IMR-90 (cell line): Measurements from ENCODE around the gene BCL2. TPM values are rescaled to one million over a fixed set of nuclear protein-coding genes. Genes with fewer than 3 reads are reported as not detected.

ENCODE experiments used
- ATAC-seq: fragments of 200-7000 bp; cut with Tn5 transposase; 2 replicates; pipeline ENCODE4 v1.9.1; 2020; ENCODE audit warnings: low read depth, mild to moderate bottlenecking, moderate library complexity
- BruUV-seq: library from RNA; stranded (reverse); fragments of 400-500 nt; replicated peaks from 2 replicates; lab custom pipeline; 2021; lab: Mats Ljungman, UMichigan
- CTCF ChIA-PET: fragments of 300-600 bp; formaldehyde crosslinking; extraction: SDS; loops from one replicate; lab custom pipeline; 2021; ENCODE audit warnings: antibody characterized with exemption; lab: Yijun Ruan, JAX
- POLR2A ChIA-PET: fragments of 300-600 bp; sonication (Branson Sonifier 250); formaldehyde crosslinking; loops from one replicate; lab custom pipeline; 2022; ENCODE audit warnings: antibody characterized with exemption; ENCODE audit not compliant: unreplicated experiment; lab: Charles Lee
- DNase-seq: peaks from one replicate; pipeline ENCODE4 v3.0.0; 2013
- H2AFZ ChIP-seq: replicated peaks from 2 replicates; pipeline ENCODE3; 2013; ENCODE audit warnings: low read length, mild to moderate bottlenecking; ENCODE audit not compliant: poor library complexity
- H2AK5ac ChIP-seq: 2 replicates; pipeline ENCODE4 v1.6.1; 2013; ENCODE audit warnings: low read depth, low read length, inconsistent platforms
- H2AK9ac ChIP-seq: replicated peaks from 2 replicates; pipeline ENCODE3; 2013; ENCODE audit warnings: mild to moderate bottlenecking, low read depth, low read length, moderate library complexity; ENCODE audit not compliant: poor library complexity
- H2BK120ac ChIP-seq: 2 replicates; pipeline ENCODE4 v1.6.1; 2013; ENCODE audit warnings: low read depth, low read length, inconsistent platforms
- H2BK15ac ChIP-seq: 3 replicates; pipeline ENCODE4 v1.6.1; 2013; ENCODE audit warnings: low read depth, low read length, inconsistent platforms
- H2BK20ac ChIP-seq: 2 replicates; pipeline ENCODE4 v1.6.1; 2013; ENCODE audit warnings: low read depth, mild to moderate bottlenecking, inconsistent platforms, low read length, moderate library complexity
- H2BK5ac ChIP-seq: 2 replicates; pipeline ENCODE4 v1.6.1; 2013; ENCODE audit warnings: mild to moderate bottlenecking, low read depth, low read length, inconsistent platforms; ENCODE audit not compliant: poor library complexity, severe bottlenecking
- H3K14ac ChIP-seq: replicated peaks from 2 replicates; pipeline ENCODE4 v1.6.1; 2013; ENCODE audit warnings: low read depth, low read length, inconsistent platforms
- H3K18ac ChIP-seq: 2 replicates; pipeline ENCODE4 v1.6.1; 2013; ENCODE audit warnings: low read depth, low read length, control low read depth
- H3K23ac ChIP-seq: 2 replicates; pipeline ENCODE4 v1.6.1; 2013; ENCODE audit warnings: low read depth, low read length, inconsistent platforms
- H3K27ac ChIP-seq: 2 replicates; pipeline ENCODE4 v1.5.1; 2013; ENCODE audit warnings: mild to moderate bottlenecking, control low read depth, low read length; ENCODE audit not compliant: insufficient read depth
- H3K27me3 ChIP-seq: 2 replicates; pipeline ENCODE4 v1.6.1; 2013; ENCODE audit warnings: low read length; ENCODE audit not compliant: control insufficient read depth, insufficient read depth
- H3K36me3 ChIP-seq: 2 replicates; pipeline ENCODE4 v1.6.1; 2013; ENCODE audit warnings: low read length, mixed read lengths; ENCODE audit not compliant: control insufficient read depth, insufficient read depth
- H3K4ac ChIP-seq: 2 replicates; pipeline ENCODE4 v1.6.1; 2013; ENCODE audit warnings: low read depth, low read length, inconsistent platforms
- H3K4me1 ChIP-seq: 2 replicates; pipeline ENCODE4 v1.6.1; 2013; ENCODE audit warnings: low read length, mixed read lengths; ENCODE audit not compliant: control insufficient read depth, insufficient read depth
- H3K4me2 ChIP-seq: 2 replicates; pipeline ENCODE4 v1.6.1; 2013; ENCODE audit warnings: low read depth, mild to moderate bottlenecking, control low read depth, low read length, moderate library complexity
- H3K4me3 ChIP-seq: 2 replicates; pipeline ENCODE4 v1.5.1; 2013; ENCODE audit warnings: low read depth, mild to moderate bottlenecking, control low read depth, low read length, moderate library complexity; ENCODE audit not compliant: insufficient read depth
- H3K56ac ChIP-seq: 2 replicates; pipeline ENCODE4 v1.6.1; 2013; ENCODE audit warnings: low read length, inconsistent platforms; ENCODE audit not compliant: insufficient read depth; ENCODE audit errors: extremely low read depth
- H3K79me1 ChIP-seq, 2 experiments: 2 replicates each; pipeline ENCODE4 v1.6.1; 2013; ENCODE audit warnings: low read length in 2 of 2, inconsistent platforms in 1 of 2, low read depth in 1 of 2
- H3K9ac ChIP-seq: 2 replicates; pipeline ENCODE4 v1.6.1; 2013; ENCODE audit warnings: low read depth, low read length, control low read depth
- H3K9me1 ChIP-seq: 2 replicates; pipeline ENCODE4 v1.6.1; 2013; ENCODE audit warnings: low read length, inconsistent platforms; ENCODE audit not compliant: insufficient read depth
- H3K9me3 ChIP-seq: 2 replicates; pipeline ENCODE4 v1.6.1; 2013; ENCODE audit warnings: low read length; ENCODE audit not compliant: control insufficient read depth, insufficient read depth
- H4K20me1 ChIP-seq: 2 replicates; pipeline ENCODE4 v1.6.1; 2013; ENCODE audit warnings: low read length, inconsistent platforms; ENCODE audit not compliant: insufficient read depth
- H4K5ac ChIP-seq: 2 replicates; pipeline ENCODE4 v1.6.1; 2013; ENCODE audit warnings: mild to moderate bottlenecking, low read depth, low read length, control low read depth
- H4K8ac ChIP-seq, 2 experiments: 2 replicates each; pipeline ENCODE4 v1.6.1; 2013; ENCODE audit warnings: low read depth in 2 of 2, low read length in 2 of 2, control low read depth in 1 of 2, inconsistent platforms in 1 of 2
- H4K91ac ChIP-seq: 2 replicates; pipeline ENCODE4 v1.6.1; 2013; ENCODE audit warnings: low read depth, low read length, inconsistent platforms; ENCODE audit not compliant: insufficient read depth
- BHLHE40 ChIP-seq: fragments of 150-350 bp; IDR thresholded peaks from 2 replicates; pipeline ENCODE4 v1.6.1; 2016; ENCODE audit warnings: mild to moderate bottlenecking, low read depth, low read length
- CEBPB ChIP-seq: IDR thresholded peaks from 2 replicates; pipeline ENCODE4 v1.6.1; 2012; ENCODE audit warnings: low read depth, low read length, improper control_type of control experiment
- CTCF ChIP-seq: conservative IDR thresholded peaks from 2 replicates; pipeline ENCODE4 v1.5.1; 2012; ENCODE audit warnings: mild to moderate bottlenecking, low read depth, low read length, improper control_type of control experiment
- ELK1 ChIP-seq: fragments of 150-350 bp; IDR thresholded peaks from 2 replicates; pipeline ENCODE4 v1.6.1; 2016; ENCODE audit warnings: low read depth, mild to moderate bottlenecking, low read length, moderate library complexity, borderline replicate concordance
- FOS ChIP-seq: fragments of 150-350 bp; IDR thresholded peaks from 2 replicates; pipeline ENCODE4 v1.6.1; 2016; ENCODE audit warnings: low read depth, low read length
- MAFK ChIP-seq: IDR thresholded peaks from 2 replicates; pipeline ENCODE4 v1.6.1; 2012; ENCODE audit warnings: low read depth, low read length, improper control_type of control experiment
- MAZ ChIP-seq: IDR thresholded peaks from 2 replicates; pipeline ENCODE4 v1.6.1; 2012; ENCODE audit warnings: low read depth, mild to moderate bottlenecking, low read length, improper control_type of control experiment, moderate library complexity, borderline replicate concordance
- MXI1 ChIP-seq: IDR thresholded peaks from 2 replicates; pipeline ENCODE4 v1.6.1; 2012; ENCODE audit warnings: low read depth, mild to moderate bottlenecking, low read length, moderate library complexity, borderline replicate concordance
- NFE2L2 ChIP-seq: fragments of 150-350 bp; IDR thresholded peaks from 2 replicates; pipeline ENCODE4 v1.6.1; 2016; ENCODE audit warnings: low read depth, mild to moderate bottlenecking, low read length
- POLR2A ChIP-seq: IDR thresholded peaks from 2 replicates; pipeline ENCODE4 v1.6.1; 2012; ENCODE audit warnings: mild to moderate bottlenecking, low read depth, low read length
- RAD21 ChIP-seq: IDR thresholded peaks from 2 replicates; pipeline ENCODE4 v1.6.1; 2012; ENCODE audit warnings: low read length, improper control_type of control experiment
- RCOR1 ChIP-seq: IDR thresholded peaks from 2 replicates; pipeline ENCODE4 v1.6.1; 2012; ENCODE audit warnings: mild to moderate bottlenecking, low read length, improper control_type of control experiment; ENCODE audit not compliant: insufficient replicate concordance
- RFX5 ChIP-seq: IDR thresholded peaks from 2 replicates; pipeline ENCODE4 v1.8.0; 2012; ENCODE audit warnings: low read depth, mild to moderate bottlenecking, low read length, moderate library complexity
- SMC3 ChIP-seq: fragments of 150-350 bp; IDR thresholded peaks from 2 replicates; pipeline ENCODE4 v1.6.1; 2016; ENCODE audit warnings: low read depth, mild to moderate bottlenecking, antibody characterized with exemption, low read length, moderate library complexity
- WGBS, 2 experiments: methylation state at CpG; one replicate each; pipeline versions ENCODE4 v1.1.5 to v1.1.7; 2013; ENCODE audit warnings: missing lambda C conversion rate in 2 of 2; ENCODE audit not compliant: insufficient read length in 1 of 2; ENCODE audit errors: extremely low coverage in 2 of 2; 5-methylcytosine and 5-hydroxymethylcytosine counted together
- dilution Hi-C: fragments of 300-500 bp; cut with HindIII; formaldehyde crosslinking; loops from one replicate; pipeline ENCODE4 v1.14.3; 2018; ENCODE audit warnings: low sequenced_read_pairs; ENCODE audit not compliant: unreplicated experiment
- in situ Hi-C: fragments of 300-500 bp; cut with MboI; formaldehyde crosslinking; loops from 3 replicates; pipeline ENCODE4 v1.14.3; 2019; ENCODE audit warnings: low sequenced_read_pairs, inconsistent platforms, mixed read lengths
- intact Hi-C: fragments of 100-400 bp; cut with micrococcal nuclease; formaldehyde crosslinking; loops from 2 replicates; pipeline ENCODE4 v1.10.0; 2022
- polyA plus RNA-seq, 3 experiments: library from polyadenylated mRNA; depleted of rRNA; stranded (reverse); fragments of >200 nt; gene quantifications; 2 replicates each; pipeline ENCODE4 v1.2.3, GENCODE V29; 2012; ENCODE audit warnings: low replicate concordance in 1 of 3
- total RNA-seq: library from RNA; depleted of rRNA; stranded (reverse); fragments of >200 nt; gene quantifications from 2 replicates; pipeline ENCODE4 v1.2.3, GENCODE V29; 2012
- TF ChIP-seq, protein P1 (sequence below): fragments of 150-350 bp; IDR thresholded peaks from 2 replicates; pipeline ENCODE4 v1.6.1; 2017; ENCODE audit warnings: mild to moderate bottlenecking, antibody characterized with exemption, low read length, low read depth

The BCL2 gene
- total and polyA plus RNA-seq, 2 of the 4 experiments (the other 2 are of a cell fraction), result 0.24 to 0.54 TPM

DNA sequence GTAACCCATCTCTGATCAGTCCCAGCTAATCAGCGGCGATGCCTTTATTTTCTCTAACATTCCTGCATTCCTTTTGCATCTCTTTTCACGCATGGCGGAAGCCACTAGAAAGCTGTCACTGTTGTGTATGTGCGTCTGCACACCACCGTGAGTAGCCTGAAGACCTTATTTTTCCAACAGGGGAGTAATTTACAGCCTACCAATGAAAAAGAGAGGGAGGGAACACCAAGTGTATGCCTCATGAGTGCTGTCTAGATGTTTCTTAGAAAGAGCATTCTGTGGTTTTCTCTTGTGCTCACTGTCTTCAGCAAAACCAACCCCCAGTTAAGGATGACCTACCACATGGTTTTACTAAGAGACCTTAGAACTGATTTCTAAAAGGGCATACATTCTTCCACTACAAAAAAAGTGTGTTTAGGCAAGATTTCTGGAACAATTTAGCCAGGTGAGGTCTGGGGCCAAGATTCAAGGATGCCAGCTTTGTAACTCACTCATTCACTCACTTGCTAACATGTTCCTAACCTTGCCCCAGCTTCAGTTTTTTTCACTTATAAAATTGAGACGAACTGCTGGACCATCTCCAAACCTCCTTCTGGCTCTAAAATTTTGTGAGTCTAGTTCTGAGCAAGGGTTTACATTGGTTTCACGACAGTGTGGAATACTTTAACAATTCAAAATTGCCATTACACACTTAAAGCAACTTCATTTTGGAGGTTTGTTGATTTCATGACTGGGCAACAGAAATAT, 51.4 kb downstream of the BCL2 start:
- no peak overlapping the region for H3K14ac ChIP-seq
- CTCF ChIA-PET, result no interaction called here

More for the DNA sequence above, 51.4 kb downstream of the BCL2 start:
- Histone ChIP-seq H2BK120ac (no peak overlapping the region), H3K9ac (no peak overlapping the region), H4K5ac (no peak overlapping the region), H2AK5ac (no peak overlapping the region), H4K91ac (no peak overlapping the region), H2AK9ac (no peak overlapping the region), H3K4ac (no peak overlapping the region), H3K27me3 (peaks cover 12% of the 10 kb centered on the region), H3K36me3 (no peaks in the 10 kb centered on the region), H3K23ac (no peak overlapping the region), H3K56ac (no peak overlapping the region), H4K20me1 (no peaks in the 10 kb centered on the region), H3K4me2 (no peak overlapping the region), H3K4me1 (no peaks in the 10 kb centered on the region), H3K79me1 (no peaks in the 10 kb centered on the region), H3K9me3 (no peaks in the 10 kb centered on the region), H3K18ac (no peak overlapping the region), H2AFZ (no peak overlapping the region), H3K9me1 (0 out of 2 replicates have a peak, but pooled peaks cover 5% of the 10 kb centered on the region), H2BK20ac (no peak overlapping the region), H2BK15ac (no peak overlapping the region), H4K8ac (no peak overlapping the region), H3K4me3 (no peak overlapping the region), H3K27ac (no peak overlapping the region), H2BK5ac (no peak overlapping the region)
- intact Hi-C loops (no loop called here), dilution Hi-C loops (no loop called here), in situ Hi-C loops (no loop called here)
- WGBS, 2 experiments, result no CpG with 5 or more reads among the region's 8 CpGs
- no peak for TF ChIP-seq FOS
- no peak for TF ChIP-seq RFX5
- no peak for TF ChIP-seq POLR2A
- TF ChIP-seq RCOR1, result no peak
- no peak for TF ChIP-seq CTCF
- no peak for TF ChIP-seq CEBPB
- TF ChIP-seq MXI1, result no peak
- no peak for TF ChIP-seq MAFK
- TF ChIP-seq ELK1, result no peak
- no peak for TF ChIP-seq NFE2L2
- TF ChIP-seq RAD21, result no peak
- TF ChIP-seq BHLHE40, result no peak
- no peak for TF ChIP-seq SMC3
- TF ChIP-seq MAZ, result no peak
- TF ChIP-seq, protein P1, sequence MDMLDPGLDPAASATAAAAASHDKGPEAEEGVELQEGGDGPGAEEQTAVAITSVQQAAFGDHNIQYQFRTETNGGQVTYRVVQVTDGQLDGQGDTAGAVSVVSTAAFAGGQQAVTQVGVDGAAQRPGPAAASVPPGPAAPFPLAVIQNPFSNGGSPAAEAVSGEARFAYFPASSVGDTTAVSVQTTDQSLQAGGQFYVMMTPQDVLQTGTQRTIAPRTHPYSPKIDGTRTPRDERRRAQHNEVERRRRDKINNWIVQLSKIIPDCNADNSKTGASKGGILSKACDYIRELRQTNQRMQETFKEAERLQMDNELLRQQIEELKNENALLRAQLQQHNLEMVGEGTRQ, result no peak
- no TSS peak for BruUV-seq
- POLR2A ChIA-PET, result no interaction called here
- ATAC-seq, result no peak
- no peak for DNase-seq
